HEK293T (cell line): Measurements from ENCODE around the gene SLC30A1.

Source experiments
- CTCF ChIA-PET: fragments of 350-600 bp; formaldehyde crosslinking; extraction: SDS; loops from one replicate; lab custom pipeline; 2021; ENCODE audit warnings: antibody characterized with exemption, inconsistent platforms; lab: Yijun Ruan, JAX
- POLR2A ChIA-PET: fragments of 350-600 bp; formaldehyde crosslinking; extraction: SDS; loops from one replicate; lab custom pipeline; 2020; ENCODE audit warnings: antibody characterized with exemption, inconsistent platforms; lab: Yijun Ruan, JAX
- DNase-seq: peaks from one replicate; pipeline ENCODE4 v3.0.0; 2012; ENCODE audit warnings: mixed read lengths; ENCODE audit errors: extremely low spot score
- ARNT ChIP-seq: fragments of 450-650 bp; IDR thresholded peaks from 2 replicates; pipeline ENCODE4 v1.6.1; 2017; ENCODE audit warnings: mild to moderate bottlenecking
- BHLHE40 ChIP-seq: fragments of 450-650 bp; IDR thresholded peaks from 2 replicates; pipeline ENCODE4 v1.6.1; 2016; ENCODE audit warnings: mild to moderate bottlenecking, moderate library complexity, borderline replicate concordance
- CTBP1 ChIP-seq: fragments of 450-650 bp; IDR thresholded peaks from 2 replicates; pipeline ENCODE4 v1.6.1; 2016; ENCODE audit warnings: borderline replicate concordance
- ELF4 ChIP-seq: fragments of 450-650 bp; IDR thresholded peaks from 2 replicates; pipeline ENCODE4 v1.6.1; 2017; ENCODE audit warnings: antibody characterized with exemption
- FOXA1 ChIP-seq: fragments of 450-650 bp; IDR thresholded peaks from 2 replicates; pipeline ENCODE4 v1.6.1; 2016; ENCODE audit warnings: mild to moderate bottlenecking
- FOXK2 ChIP-seq: fragments of 450-650 bp; IDR thresholded peaks from 2 replicates; pipeline ENCODE4 v1.6.1; 2016; ENCODE audit warnings: mild to moderate bottlenecking
- FOXM1 ChIP-seq: fragments of 450-650 bp; IDR thresholded peaks from 2 replicates; pipeline ENCODE4 v1.6.1; 2017; ENCODE audit warnings: mild to moderate bottlenecking, borderline replicate concordance
- HDGF ChIP-seq: fragments of 450-650 bp; IDR thresholded peaks from 2 replicates; pipeline ENCODE4 v1.6.1; 2017; ENCODE audit warnings: antibody characterized with exemption, borderline replicate concordance
- L3MBTL2 ChIP-seq: fragments of 450-650 bp; conservative IDR thresholded peaks from 2 replicates; pipeline ENCODE4 v1.6.1; 2016; ENCODE audit warnings: mild to moderate bottlenecking
- LEF1 ChIP-seq: fragments of 450-650 bp; IDR thresholded peaks from 2 replicates; pipeline ENCODE4 v1.6.1; 2017; ENCODE audit warnings: mild to moderate bottlenecking, borderline replicate concordance
- NFRKB ChIP-seq: fragments of 450-650 bp; IDR thresholded peaks from 2 replicates; pipeline ENCODE4 v1.6.1; 2016; ENCODE audit warnings: mild to moderate bottlenecking, moderate library complexity
- SP1 ChIP-seq: fragments of 450-650 bp; IDR thresholded peaks from 2 replicates; pipeline ENCODE4 v1.6.1; 2017
- SUZ12 ChIP-seq: fragments of 450-650 bp; IDR thresholded peaks from 2 replicates; pipeline ENCODE4 v1.6.1; 2016; ENCODE audit warnings: mild to moderate bottlenecking
- TARDBP ChIP-seq: fragments of 450-650 bp; IDR thresholded peaks from 2 replicates; pipeline ENCODE4 v1.6.1; 2016
- ZNF384 ChIP-seq: fragments of 450-650 bp; IDR thresholded peaks from 2 replicates; pipeline ENCODE4 v1.6.1; 2016
- TF ChIP-seq, protein P1 (sequence below): fragments of 450-650 bp; IDR thresholded peaks from 2 replicates; pipeline ENCODE4 v1.6.1; 2016

Gene SLC30A1

DNA sequence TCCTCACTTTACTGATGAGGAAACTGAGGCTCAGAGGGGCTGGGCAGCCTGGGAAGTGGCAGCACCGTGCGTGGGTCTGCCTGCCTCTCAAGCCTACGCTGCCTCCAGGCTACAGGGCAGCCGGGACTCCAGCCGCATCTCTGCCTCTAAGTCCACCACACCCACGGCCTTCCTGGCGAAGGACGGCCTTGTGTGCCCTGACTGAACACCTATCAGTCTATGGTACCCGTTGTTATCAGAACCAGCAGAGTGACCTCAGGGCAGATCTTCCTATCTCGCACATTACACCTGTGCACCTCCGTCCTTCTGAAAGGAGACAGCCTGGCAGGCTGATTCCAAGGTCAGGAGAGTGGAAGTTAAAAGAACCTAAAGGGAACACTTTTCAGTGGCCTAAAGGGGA, 35.7 kb upstream of the SLC30A1 start:
- TF ChIP-seq LEF1 (no peak), ZNF384 (no peak), SUZ12 (no peak), BHLHE40 (no peak), L3MBTL2 (no peak), TARDBP (no peak), ELF4 (no peak), SP1 (no peak)
- TF ChIP-seq, protein P1, sequence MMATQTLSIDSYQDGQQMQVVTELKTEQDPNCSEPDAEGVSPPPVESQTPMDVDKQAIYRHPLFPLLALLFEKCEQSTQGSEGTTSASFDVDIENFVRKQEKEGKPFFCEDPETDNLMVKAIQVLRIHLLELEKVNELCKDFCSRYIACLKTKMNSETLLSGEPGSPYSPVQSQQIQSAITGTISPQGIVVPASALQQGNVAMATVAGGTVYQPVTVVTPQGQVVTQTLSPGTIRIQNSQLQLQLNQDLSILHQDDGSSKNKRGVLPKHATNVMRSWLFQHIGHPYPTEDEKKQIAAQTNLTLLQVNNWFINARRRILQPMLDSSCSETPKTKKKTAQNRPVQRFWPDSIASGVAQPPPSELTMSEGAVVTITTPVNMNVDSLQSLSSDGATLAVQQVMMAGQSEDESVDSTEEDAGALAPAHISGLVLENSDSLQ = no peak
- DNase-seq = no peak
- CTCF ChIA-PET = no interaction called here
- POLR2A ChIA-PET = interaction anchor here (1.4 kb wide), 1 partner anchor 11 kb away, joined by 4 read pairs; no protein-coding TSS in a partner anchor

DNA sequence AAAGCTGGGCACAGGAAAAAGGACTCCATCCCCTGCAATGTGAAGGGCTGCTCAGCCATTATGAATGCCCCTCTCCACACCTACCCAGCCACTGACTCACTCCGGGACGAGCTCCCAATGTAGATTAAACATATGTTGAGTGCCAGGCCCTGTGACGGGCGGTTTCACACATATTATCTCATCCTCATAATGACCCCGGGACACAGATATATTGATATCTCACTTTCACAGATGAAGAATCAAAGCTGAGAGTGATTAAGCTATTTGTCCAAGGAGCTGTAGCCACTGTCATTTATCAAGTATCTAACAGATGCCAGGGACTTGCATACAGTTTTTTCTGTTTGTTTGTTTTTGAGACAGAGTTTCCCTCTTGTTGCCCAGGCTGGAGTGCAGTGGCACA, 35.0 kb upstream of the SLC30A1 start:
- no peak for DNase-seq
- CTCF ChIA-PET = interaction anchor here (0.7 kb wide), 1 partner anchor 15 kb away, joined by 3 read pairs; no protein-coding TSS in a partner anchor
- TF ChIP-seq ARNT (no peak), FOXA1 (no peak), LEF1 (no peak), BHLHE40 (no peak), TARDBP (no peak), ZNF384 (no peak), CTBP1 (no peak), HDGF (no peak)
- TF ChIP-seq, protein P1 = no peak
- POLR2A ChIA-PET = interaction anchor here (1.5 kb wide), 1 partner anchor 35 kb away, joined by 3 read pairs; the partner anchor contains the start of gene SLC30A1

DNA sequence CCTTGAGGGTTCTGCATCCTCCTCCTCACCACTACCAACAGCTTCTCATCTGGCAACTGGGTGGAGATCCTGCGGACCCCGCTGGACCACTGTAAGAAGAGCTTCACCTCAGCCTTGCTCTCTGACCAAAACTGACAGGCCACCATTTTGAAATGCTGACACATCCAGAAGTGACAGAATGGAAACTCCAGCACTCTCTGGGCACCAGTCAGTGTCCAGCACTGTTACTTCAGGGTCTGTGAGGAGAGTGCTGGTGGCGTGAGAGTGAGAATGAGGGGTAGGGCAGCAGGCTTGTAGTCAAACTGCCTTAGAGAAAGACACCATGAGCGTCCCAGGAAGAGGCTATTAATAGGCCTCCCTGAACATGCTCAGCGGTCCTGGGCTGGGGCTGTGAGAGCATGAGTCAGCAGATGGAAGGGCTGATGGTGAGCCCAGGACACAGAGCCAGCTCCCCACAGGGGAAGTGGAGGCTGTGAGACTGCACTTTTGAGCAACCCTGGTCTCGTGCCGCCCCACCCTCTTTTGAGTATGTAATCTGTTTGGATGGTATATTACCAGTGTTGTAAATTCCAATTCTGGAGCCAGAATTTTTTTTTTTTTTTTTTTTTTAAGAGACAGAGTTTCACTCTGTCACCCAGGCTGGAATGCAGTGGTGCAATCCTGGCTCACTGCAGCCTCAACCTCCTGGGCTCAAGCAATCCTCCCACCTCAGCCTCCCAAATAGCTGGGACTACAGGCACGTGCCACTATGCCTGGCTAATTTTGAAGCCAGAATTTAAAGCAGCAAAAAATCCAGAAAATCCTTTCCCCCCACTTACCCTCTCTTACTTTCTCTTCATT, 34.4 kb upstream of the SLC30A1 start:
- TF ChIP-seq FOXA1 = no peak

DNA sequence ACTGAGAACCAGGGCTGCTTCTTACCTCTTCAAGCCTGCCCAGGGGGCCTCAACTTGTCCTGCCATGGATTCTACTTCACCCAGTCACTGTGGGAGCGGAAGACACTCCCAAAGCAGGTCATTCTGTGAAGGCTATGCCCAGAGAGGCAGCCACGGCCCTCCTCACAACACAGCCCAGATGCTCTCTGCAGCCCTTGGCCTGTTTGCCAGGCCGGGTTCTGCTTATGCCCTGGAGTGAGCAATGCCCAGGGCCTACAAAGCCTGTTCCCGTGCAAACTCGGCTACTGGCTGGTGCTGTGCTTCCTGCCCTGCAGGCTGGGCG, 33.8 kb upstream of the SLC30A1 start:
- no peak for DNase-seq
- ChIA-PET CTCF (interaction anchor here (0.7 kb wide), 1 partner anchor 81 kb away, joined by 5 read pairs; no protein-coding TSS in a partner anchor), POLR2A (interaction anchor here (1.5 kb wide), 1 partner anchor 33 kb away, joined by 3 read pairs; the partner anchor contains the start of gene SLC30A1)
- TF ChIP-seq HDGF = no peak
- TF ChIP-seq FOXA1 = no peak
- TF ChIP-seq CTBP1 = no peak
- TF ChIP-seq SUZ12 = no peak
- no peak for TF ChIP-seq FOXK2
- TF ChIP-seq, protein P1 = no peak
- no peak for TF ChIP-seq BHLHE40
- no peak for TF ChIP-seq TARDBP
- no peak for TF ChIP-seq LEF1
- TF ChIP-seq ARNT = no peak
- TF ChIP-seq L3MBTL2 = no peak
- no peak for TF ChIP-seq ZNF384
- no peak for TF ChIP-seq FOXM1
- no peak for TF ChIP-seq ELF4
- no peak for TF ChIP-seq SP1
- TF ChIP-seq NFRKB = no peak

More for the DNA sequence above, 34.4 kb upstream of the SLC30A1 start:
- DNase-seq = no peak
- ChIA-PET CTCF (interaction anchor here (0.7 kb wide), 1 partner anchor 15 kb away, joined by 3 read pairs; no protein-coding TSS in a partner anchor), POLR2A (interaction anchor here (1.5 kb wide), 1 partner anchor 34 kb away, joined by 3 read pairs; the partner anchor contains the start of gene SLC30A1)

DNA sequence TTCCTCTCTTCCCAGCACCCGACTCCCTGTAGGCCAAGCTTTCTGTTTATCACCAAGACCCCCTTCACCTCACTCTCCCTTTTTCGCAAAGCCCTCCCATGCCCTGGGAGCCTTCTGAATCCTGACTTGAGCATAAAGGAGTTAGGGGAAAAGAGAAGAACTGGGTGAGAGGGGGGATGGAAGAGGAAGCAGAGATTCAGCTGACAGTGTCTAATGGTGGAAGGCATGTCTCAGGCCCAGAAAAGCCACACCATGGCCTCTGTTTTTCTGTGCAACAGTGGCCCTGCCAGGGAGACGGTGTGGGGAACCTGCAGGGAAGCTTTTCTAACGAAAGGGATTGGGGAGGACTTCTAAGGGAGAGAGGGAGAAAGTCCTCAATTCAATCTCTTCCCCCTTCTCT, 32.9 kb upstream of the SLC30A1 start:
- TF ChIP-seq SUZ12 (no peak), CTBP1 (no peak), ZNF384 (no peak), SP1 (no peak), LEF1 (no peak), BHLHE40 (no peak), ARNT (no peak), FOXM1 (no peak), NFRKB (no peak), L3MBTL2 (no peak), HDGF (no peak), FOXK2 (no peak), TARDBP (no peak), ELF4 (no peak), FOXA1 (no peak)
- TF ChIP-seq, protein P1 = no peak
- POLR2A ChIA-PET = no interaction called here
- DNase-seq = no peak
- CTCF ChIA-PET = no interaction called here
